GM21423 (cell line): Measurements from ENCODE around the gene PSMA7.
A peak's percentile ranks its signal among the peaks of the same experiment; 100 is the strongest.
"Not testable (repeated sequence)": the region's sequence is repeated elsewhere in the genome, so short reads cannot be mapped to it uniquely, and the experiment has no call there.

Source experiments
- ATAC-seq: cut with Tn5 transposase; IDR thresholded peaks from one replicate; pipeline ENCODE4 v1.9.1; 2021; ENCODE audit warnings: mild to moderate bottlenecking, moderate library complexity; ENCODE audit not compliant: unreplicated experiment

The PSMA7 gene

DNA sequence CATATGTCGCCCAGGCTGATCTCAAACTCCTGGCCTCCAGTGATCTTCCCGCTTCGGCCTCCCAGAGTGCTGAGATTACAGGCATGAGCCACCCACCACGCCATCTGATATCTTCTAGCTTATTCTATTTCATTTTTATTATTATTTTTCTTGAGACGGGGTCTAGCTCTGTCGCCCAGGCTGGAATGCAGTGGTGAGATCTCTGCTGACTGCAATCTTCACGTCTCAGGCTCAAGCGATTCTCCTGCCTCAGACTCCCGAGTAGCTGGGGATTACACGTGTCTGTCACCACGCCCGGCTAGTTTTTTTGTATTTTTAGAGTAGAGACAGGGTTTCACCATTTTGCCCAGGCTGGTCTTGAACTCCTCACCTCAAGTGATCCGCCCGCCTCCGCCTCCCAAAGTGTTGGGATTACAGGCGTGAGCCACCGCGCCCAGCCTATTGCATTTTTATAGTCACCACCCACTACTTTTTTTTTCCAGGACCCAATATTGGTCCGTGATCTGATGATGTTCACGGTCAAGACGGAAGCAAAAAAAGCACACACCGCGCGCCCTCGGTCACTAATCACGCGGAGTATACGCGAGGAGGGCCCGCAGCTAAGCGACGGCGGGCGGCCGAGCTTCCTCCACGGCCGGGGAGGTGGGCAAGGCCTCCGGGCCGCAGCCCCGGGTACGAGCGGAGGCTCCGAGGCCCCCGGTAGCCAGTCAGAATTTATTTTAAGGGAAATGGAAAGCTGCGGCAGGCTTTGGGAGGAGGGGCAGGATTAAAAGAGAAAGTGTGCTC lies 22.0 kb downstream of the PSMA7 start:
- ATAC-seq: peak; percentile 13

DNA sequence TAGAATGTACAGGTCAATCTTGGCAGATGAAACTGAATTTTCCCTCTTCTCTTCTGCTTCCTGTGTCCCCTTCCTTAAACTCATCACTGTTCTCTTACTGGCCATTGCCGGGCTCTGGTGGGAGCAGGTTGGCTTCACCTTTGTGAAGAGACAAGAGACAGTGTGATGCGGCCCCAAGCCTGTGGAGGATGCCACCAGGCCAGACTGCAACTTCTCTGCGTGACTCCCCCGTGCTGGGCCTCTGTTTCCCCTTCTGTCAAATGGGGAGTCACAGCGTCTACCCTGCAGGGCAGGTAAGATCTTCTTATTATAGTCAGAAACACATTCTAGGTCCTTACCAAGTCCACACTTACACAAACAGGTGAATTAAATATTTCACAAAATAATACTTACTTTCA lies 22.8 kb downstream of the PSMA7 start:
- no peak for ATAC-seq

DNA sequence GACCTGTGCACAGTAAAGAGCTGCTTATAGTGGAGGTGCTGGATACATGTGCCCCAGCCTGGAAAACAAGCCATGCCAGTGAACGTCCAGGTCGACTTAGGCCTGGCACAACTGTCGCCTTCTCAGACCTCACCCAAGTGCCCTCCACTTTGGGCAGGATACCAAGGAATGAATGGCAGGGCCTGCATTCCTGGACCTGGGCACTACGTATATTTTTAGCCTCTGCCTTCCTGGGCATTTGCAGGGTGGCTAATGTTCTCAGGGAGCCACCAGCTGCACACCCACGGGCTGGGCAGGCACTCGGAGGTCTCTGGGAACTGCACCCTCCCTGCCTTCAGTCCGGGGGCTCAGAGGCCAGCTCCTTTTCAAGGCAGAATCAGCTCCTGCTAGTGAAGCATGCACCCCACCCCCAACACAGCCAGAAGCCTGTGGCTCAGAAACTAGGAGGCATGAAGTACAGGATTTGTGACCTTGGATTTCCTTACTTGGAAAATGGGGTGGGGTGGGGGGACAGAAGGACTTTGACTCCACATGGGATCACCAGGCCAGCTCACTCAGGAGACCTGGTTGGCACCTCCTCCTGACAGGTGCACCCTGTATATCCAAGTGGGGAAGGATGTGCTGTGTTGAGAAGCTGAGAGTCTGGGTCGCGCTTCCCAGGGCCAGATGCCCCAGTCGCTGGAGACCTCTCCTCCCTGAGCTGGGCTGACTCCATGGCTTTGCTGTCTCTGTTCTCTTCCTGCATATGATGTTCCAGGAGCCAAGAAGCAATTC lies 23.4 kb downstream of the PSMA7 start:
- no peak for ATAC-seq

DNA sequence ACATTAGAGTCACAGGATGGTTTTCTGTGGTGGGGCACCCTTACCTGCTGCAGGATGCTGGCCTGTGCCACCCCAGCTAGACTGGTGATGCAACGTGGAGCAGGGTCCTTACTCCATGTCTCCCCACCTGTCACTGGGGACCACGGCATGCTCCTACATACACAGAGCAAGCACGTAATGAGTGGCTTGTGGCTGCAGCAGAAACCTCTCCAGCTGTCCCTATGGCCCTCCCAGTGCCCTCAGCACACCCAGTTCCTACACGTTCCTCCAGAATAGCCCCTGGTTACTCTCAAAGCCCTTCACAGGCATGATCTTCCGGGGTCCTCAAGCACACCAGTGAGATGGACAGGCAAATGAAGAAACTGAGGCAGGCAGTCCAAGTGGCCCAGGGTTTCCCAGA lies 24.1 kb downstream of the PSMA7 start:
- ATAC-seq: no peak

DNA sequence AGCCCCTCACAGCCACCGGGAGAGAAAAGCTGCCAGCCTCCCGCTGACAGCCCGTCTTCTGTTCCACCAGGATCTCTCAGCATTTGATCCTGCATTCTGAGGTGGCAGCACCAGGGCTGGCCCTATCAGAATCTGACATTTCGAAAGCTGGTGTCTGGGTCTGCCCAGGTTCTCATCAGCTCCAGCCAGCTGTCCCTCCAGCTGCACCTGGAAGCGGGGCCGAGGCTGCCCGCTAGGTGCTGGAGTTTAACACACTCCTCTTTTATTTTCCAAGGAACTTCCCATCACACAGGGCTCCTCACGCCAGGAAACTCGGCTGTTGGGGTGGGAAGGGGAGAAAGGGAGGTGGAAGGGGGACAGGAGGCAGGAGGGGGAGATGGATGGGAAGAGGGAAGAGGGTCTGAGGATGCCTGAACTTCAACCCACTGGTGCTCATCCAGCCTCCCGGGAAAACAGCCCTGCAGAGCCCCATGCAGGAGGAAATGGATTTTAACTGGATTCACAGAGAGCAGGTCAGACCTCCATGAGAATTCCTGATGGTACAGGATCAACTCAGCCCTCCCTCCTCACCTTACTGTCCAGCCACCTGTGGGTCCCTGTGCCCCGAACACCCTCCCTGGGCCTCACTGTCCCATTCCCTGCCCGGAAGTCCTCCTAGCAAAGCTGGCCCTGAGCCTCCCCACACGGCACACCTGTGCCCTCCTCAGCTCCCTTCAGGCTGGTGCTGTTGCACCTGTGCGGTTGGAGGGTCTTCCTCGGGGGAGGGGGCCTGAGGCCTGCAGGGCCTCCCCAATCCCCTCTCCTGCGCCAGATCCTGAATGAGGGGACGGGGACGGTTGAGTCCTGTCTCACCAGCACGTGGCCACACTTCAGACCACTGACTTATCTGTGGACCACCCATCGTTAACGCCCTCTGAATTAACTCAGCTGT lies 24.8 kb downstream of the PSMA7 start:
- ATAC-seq: no peak

DNA sequence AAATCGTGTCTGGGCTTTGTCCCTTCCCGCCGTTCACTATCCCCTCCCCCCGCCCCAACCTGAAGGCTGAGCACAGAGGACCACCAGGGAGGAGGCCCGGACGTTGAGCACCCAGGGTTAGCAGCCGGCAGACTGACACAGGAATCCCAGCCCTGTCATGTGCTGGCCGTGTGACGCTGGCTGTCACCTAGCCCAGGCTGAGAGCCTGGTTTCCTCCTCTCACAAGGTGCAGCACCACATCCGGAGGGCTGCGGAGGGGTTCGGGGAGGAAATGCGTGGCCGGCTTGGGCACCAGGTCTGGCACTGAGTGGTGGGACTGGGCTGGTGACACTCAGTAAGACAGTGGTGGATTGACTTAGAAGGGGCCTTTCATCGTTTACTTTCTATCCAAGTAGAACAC lies 25.5 kb downstream of the PSMA7 start:
- ATAC-seq: no peak

DNA sequence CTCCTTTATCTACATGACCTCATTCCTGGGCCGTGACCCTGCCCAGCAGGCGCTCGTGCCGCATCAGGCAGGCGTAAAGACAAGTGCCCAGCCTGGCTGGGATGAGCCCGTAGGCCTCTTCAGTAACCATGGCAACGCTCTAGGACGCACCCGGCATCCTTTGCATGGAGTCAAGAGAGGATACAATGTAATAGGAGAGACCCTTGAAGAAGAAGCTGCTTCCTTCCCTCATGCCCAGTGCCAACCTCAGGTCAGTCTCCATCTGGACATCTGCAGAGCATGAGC lies 25.9 kb downstream of the PSMA7 start:
- no peak for ATAC-seq

DNA sequence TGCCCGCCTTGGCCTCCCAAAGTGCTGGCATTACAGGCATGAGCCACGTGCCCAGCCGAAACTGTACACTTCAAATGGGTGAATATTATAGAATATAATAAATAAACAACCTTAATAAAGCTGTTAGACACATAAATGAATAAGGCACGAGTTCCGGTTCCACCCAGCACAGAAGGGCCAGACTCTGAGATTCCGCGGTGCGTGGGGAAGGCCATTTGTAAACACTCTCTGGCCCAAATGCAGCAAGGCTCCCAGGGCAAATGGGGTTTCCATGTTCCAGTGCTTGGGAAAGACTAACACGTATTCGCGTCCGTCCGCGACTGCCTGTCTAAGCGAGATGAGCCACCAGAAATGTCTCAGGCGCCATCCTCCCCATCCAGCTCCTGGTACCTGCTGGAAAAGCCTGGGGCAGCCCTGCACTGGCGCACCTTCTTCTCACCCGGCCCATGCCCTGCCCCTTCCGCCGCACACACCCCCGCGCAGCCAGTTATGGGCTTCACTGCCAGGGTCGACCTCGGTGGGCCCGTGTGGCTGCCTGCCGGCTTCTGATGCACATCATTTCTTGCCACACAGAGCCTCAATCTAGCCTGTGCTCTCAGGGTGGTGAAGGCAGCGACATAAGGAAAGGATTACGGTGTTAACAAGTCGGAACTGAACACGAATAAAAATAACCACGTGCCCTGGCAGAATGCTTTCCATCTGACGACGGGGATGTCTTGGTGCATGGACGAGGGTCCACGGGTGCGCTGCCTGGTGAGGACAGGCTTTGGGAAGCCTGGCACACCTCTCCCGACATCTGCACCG lies 26.4 kb downstream of the PSMA7 start:
- ATAC-seq: no peak

DNA sequence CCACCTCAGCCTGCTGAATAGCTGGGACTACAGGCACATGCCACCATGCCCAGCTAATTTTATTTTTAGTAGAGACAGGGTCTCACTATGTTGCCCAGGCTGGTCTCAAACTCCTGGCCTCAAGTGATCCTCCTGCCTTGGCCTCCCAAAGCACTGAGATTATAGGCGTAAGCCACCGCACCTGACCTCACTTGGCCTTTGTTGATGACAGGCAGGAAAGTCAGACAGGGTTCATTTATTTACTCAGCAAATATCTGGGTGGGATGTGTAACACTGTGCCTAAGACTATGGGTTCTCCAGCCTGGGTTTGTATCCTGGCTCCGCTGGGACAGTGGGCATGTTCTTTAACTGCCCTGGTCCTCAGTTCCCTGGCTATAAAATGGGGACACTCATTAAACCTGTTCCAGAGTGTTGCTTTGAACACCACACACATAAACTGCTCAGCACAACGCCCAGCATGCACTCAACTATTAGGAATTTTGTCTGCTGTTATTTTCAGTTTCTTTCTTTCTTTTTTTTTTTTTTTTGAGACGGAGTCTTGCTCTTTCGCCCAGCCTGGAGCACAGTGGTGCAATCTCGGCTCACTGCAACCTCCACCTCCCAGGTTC lies 27.3 kb downstream of the PSMA7 start:
- ATAC-seq: not testable (repeated sequence)

DNA sequence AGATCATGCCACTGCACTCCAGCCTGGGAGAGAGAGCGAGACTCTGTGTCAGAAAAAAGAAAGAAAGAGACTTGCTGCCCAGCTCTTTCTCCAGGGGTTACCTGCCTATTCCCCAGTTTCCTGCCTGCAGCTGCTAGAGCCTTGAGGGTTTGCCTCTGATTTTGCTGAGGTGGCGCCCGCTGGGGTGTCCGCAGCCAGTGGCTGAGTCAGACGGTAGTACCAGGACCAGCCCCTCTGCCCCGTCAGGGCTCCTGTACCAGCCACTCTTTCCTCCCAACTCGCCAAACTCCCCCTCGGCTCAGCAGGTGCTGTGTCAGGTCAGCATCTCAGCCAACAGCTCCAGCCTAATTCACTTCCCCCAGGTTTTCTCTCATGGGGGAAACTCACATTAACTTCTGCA lies 28.3 kb downstream of the PSMA7 start:
- ATAC-seq: no peak

DNA sequence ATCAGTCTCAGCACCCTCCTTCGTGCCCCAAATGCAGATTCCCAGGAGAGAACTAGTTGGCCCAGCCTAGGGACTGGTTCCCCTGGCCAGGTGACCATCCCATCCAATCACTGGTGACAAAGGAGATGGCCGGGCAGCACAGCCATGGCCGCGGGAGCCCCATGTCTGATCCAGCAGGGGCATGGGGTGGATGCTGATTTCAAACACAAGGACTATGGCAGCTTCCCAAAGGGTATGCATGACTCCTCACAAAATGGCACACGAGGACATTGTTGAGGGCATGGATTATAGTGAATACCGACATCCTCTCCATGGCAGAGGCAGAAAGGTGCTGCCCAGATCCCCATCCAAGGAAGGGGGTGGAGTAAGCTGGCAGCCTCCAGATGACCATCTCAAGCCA lies 30.8 kb downstream of the PSMA7 start:
- ATAC-seq: no peak

DNA sequence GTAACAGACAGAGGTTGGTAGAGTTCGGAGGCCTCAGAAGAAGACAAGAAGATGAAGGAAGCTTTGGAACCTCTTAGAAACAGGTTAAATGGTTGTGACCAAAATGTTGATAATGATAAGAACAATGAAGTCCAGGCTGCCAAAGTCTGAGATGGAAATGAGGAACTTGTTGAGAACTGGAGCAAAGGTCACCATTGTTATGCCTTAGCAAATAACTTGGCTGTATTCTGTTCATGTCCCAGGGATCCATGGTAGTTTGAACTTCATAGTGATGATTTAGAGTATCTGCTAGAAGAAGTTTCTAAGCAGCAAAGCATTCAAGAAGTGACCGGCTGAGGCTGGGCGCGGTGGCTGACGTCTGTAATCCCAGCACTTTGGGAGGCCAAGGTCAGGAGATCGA lies 32.0 kb downstream of the PSMA7 start:
- no peak for ATAC-seq

DNA sequence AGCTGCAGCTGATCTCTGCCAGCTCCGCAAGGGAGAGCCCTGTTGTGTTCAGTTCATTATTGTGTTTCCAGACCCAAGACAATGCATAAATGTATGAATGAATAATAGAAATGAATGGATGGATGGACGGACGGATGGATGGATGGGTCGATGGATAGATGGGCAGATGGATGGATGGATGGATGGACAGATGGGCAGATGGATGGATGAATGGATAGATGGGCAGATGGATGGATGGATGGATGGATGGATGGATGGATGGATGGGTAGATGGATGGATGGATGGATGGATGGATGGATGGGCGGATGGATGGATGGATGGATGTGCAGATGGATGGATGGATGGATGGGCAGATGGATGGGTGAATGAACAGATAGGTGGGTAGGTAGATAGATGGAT lies 37.6 kb downstream of the PSMA7 start:
- ATAC-seq: no peak

DNA sequence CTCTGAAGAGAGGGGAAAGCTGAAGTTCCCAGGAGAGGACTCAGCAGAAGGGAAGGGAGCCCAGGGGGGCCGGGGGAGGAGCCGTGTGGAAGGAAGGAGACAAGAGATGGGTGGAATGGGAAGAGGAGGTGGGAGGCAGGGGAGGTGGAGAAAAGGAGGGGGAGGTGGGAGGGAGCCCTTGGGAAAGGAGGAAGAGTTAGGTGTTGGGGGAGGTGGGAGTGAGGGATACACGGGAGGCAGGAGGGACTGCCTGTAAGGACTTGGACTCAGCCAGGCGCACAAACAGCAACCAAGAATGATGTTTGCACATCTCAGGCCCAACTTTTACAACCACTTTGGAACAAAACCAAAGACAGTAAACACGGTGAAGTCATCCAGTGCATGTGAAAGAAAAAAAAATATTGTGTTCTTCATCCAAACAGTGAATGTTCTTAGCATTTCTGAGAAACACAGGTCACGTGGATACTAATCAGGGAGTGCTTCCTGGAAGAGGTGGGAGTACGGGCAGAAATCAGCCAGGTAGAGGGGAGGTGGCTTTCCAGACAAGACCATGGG lies 38.3 kb downstream of the PSMA7 start:
- ATAC-seq: no peak

DNA sequence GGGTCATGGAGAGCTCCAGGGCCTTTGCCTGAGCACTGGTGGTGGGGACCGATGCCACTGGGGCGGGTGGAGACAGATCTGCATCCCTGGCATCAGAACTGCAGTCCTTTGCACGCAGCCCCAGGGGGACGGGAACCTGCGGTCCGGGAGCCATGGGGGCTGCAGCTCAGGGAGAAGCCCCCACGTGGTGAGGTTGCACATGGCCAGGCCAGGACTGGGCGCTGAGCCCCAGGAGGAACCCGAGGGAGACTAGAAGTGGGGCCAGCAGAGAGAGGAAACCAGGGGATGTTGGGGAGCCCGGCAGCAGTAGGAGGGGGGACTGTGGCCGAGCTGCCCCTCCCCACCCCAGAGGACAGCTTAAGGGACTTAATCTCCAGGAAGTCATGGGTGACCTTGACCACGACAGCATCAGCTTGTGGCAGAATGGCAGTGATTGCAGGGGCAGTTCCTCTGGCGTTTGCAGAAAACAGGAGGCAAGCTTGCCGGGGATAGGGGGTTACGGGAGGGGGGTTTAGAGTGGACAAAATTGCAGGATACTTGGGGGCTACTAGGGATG lies 38.9 kb downstream of the PSMA7 start:
- ATAC-seq: no peak

DNA sequence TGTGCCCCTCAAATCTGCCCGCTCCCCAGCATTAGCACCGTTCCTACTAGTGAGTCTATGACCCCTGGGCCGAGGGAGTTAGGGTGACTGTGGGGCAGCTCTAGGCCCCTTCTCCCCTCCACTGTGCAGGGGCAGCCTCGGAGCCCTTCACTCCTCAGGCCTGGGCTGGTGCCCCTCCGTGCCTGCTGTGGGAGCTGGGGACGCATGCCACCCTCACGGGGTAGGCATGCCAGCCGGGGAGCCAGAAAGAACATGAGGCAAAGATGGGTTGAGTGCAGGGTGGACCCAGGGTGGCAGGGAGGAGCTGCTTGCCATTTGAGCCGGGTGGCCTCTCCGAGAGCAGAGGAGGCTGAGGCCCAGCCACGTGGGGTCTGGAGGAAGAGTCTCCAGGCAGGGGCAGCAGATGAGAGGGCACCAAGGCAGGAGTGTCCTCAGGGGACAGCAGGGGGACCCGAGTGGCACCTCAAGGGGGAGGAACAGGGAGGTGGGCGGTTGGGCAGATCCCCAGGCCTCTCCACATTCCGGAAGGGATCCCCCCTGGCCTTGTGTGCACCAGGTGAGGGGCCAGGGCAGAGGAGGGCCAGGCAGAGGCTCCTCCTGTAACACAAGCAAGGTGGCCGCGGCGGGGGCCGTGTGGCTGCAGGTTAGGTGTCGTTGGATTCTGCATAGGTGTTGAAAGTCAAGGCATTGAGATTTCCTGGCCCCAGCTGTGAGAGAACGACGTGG lies 39.5 kb downstream of the PSMA7 start:
- ATAC-seq: no peak

DNA sequence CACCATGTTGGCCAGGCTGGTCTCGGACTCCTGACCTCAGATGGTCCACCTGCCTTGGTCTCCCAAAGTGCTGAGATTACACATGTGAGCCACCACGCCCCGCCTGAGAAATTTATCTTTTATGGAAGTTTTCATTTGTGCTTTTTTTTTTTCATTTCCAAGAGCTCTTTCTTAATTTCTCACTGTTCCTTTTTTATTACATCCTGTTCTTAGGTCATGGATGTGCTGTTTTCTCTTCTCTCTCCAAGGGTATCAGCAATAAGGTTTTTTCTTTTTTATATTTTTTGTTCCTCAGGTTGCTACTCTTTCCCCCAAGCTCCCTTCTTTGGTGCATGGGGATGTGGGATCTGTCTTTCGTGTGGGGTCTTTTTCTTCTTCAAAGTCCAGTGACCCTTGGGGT lies 42.1 kb downstream of the PSMA7 start:
- ATAC-seq: no peak

DNA sequence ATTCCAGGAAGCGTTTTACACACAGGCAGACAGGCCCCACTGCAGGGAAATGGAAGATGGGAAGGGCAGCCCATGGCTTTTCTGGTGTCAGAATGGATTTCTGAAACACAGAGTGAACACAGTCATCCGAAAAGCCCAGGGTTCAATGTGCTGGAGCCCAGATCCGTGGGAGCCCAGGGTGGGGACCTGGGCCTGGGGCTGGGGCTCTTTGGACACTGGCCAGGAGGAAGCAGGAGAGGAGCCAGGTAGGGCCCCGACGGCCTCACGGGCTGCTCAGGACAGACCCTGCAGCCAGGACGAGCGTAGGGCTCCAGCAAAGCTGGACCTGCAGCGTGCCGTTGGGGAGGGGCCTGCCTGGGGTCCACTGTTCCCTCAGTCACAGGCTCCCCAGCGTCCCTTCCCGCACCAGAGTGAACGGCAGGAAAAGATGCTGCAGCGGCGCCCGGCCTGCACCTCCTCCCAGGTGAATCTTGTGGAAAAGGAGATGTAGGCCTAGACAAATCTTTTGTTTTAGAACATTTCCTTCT lies 45.2 kb downstream of the PSMA7 start:
- ATAC-seq: no peak
